ENCODE measurements around the gene OBSCN. TPM values are rescaled to one million over a fixed set of nuclear protein-coding genes. Genes with fewer than 3 reads are reported as not detected.

OBSCN gene
- total and polyA plus RNA-seq, 10 of the 15 experiments (the other 5 are each of a cell fraction or from before 2014, with no cell fraction given): 0.01 to 0.36 (median 0.08) TPM; not detected in 2

DNA sequence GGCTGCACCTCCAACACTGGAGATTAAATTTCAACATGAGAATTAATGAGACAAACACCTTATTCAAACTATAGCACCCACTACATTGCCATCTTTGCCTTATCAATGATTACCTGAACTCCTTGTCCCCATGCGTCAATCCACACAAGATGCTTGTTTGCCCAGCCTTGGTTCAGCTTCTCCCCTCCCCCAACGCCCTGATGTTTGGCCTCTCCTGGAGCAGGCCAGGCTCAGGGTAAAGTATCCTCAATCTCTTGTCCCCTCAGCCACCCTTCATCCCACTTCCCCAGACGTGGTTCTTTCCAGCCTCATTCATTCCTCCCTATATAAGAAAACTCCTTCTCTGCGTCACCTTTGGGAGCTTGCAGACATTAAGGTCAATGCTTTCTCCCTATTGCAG lies 220.6 kb downstream of the OBSCN start:
- no peak overlapping the region for H3K4me3 ChIP-seq

More for the DNA sequence above, 220.6 kb downstream of the OBSCN start:
- H4K20me1 ChIP-seq (ENCODE audit: control insufficient read depth, insufficient read depth): no peaks in the 10 kb centered on the region
- WGBS (ENCODE audit: insufficient coverage, insufficient replicate concordance, low lambda C conversion rate, missing lambda C conversion rate): 26% methylated on average over 4 of the region's 4 CpGs
- H3K36me3 ChIP-seq (ENCODE audit: control insufficient read depth in 2 of 2, insufficient read depth in 2 of 2, low read length in 1 of 2): no peaks in the 10 kb centered on the region
- H3K4me1 ChIP-seq (ENCODE audit: control insufficient read depth, insufficient read depth, low read length): no peaks in the 10 kb centered on the region
- no peak for ATAC-seq
- ChIA-PET RAD21 (ENCODE audit: unreplicated experiment) (no interaction called here), SMC1A (ENCODE audit: uncharacterized antibody, unreplicated experiment) (no interaction called here), CTCF (no interaction called here), POLR2A (no interaction called here)
- no peaks in the 10 kb centered on the region for H3K9me3 ChIP-seq (replicated peaks; ENCODE audit: control insufficient read depth, insufficient read depth, low read length)
- H3K27me3 ChIP-seq (replicated peaks in 1 of 2; ENCODE audit: control insufficient read depth in 2 of 2, insufficient read depth in 2 of 2, low read length in 1 of 2): no peaks in the 10 kb centered on the region; a peak in 1 of 4 replicates
- no peak overlapping the region for H3K4me2 ChIP-seq (ENCODE audit: control insufficient read depth, insufficient read depth)
- no peak overlapping the region for H3K9ac ChIP-seq (ENCODE audit: control insufficient read depth, insufficient read depth, low read length)
- in situ Hi-C loops (cut with MboI): no loop called here
- intact Hi-C loops (cut with micrococcal nuclease; ENCODE audit: unreplicated experiment): no loop called here
- no peaks in the 10 kb centered on the region for H3K79me2 ChIP-seq (ENCODE audit: control insufficient read depth, insufficient read depth, low read length)
- no peak overlapping the region for H2AFZ ChIP-seq (ENCODE audit: control insufficient read depth, low read depth, low read length)
- TF ChIP-seq BMI1 (IDR thresholded peaks at IDR 0.05; ENCODE audit: borderline replicate concordance) (no peak), YY1 (IDR thresholded peaks at IDR 0.05; ENCODE audit: low read depth, low read length) (no peak), KLF5 (IDR thresholded peaks at IDR 0.05; ENCODE audit: partially characterized antibody) (no peak), SPI1 (IDR thresholded peaks at IDR 0.05; ENCODE audit: borderline replicate concordance, insufficient read depth, low read depth, low read length) (no peak), TCF12 (IDR thresholded peaks at IDR 0.05; ENCODE audit: low read depth, low read length) (no peak), NFIC (IDR thresholded peaks at IDR 0.05; ENCODE audit: low read depth, low read length) (no peak), CHD4 (IDR thresholded peaks at IDR 0.05) (no peak), DPF2 (IDR thresholded peaks at IDR 0.05) (no peak)
- TF ChIP-seq, protein P1, sequence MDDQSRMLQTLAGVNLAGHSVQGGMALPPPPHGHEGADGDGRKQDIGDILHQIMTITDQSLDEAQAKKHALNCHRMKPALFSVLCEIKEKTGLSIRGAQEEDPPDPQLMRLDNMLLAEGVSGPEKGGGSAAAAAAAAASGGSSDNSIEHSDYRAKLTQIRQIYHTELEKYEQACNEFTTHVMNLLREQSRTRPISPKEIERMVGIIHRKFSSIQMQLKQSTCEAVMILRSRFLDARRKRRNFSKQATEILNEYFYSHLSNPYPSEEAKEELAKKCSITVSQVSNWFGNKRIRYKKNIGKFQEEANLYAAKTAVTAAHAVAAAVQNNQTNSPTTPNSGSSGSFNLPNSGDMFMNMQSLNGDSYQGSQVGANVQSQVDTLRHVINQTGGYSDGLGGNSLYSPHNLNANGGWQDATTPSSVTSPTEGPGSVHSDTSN (IDR thresholded peaks at IDR 0.05; ENCODE audit: insufficient replicate concordance, low read depth, low read length): no peak
- TF ChIP-seq, protein P2, sequence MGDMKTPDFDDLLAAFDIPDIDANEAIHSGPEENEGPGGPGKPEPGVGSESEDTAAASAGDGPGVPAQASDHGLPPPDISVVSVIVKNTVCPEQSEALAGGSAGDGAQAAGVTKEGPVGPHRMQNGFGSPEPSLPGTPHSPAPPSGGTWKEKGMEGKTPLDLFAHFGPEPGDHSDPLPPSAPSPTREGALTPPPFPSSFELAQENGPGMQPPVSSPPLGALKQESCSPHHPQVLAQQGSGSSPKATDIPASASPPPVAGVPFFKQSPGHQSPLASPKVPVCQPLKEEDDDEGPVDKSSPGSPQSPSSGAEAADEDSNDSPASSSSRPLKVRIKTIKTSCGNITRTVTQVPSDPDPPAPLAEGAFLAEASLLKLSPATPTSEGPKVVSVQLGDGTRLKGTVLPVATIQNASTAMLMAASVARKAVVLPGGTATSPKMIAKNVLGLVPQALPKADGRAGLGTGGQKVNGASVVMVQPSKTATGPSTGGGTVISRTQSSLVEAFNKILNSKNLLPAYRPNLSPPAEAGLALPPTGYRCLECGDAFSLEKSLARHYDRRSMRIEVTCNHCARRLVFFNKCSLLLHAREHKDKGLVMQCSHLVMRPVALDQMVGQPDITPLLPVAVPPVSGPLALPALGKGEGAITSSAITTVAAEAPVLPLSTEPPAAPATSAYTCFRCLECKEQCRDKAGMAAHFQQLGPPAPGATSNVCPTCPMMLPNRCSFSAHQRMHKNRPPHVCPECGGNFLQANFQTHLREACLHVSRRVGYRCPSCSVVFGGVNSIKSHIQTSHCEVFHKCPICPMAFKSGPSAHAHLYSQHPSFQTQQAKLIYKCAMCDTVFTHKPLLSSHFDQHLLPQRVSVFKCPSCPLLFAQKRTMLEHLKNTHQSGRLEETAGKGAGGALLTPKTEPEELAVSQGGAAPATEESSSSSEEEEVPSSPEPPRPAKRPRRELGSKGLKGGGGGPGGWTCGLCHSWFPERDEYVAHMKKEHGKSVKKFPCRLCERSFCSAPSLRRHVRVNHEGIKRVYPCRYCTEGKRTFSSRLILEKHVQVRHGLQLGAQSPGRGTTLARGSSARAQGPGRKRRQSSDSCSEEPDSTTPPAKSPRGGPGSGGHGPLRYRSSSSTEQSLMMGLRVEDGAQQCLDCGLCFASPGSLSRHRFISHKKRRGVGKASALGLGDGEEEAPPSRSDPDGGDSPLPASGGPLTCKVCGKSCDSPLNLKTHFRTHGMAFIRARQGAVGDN (IDR thresholded peaks at IDR 0.05): no peak
- TF ChIP-seq, protein P3, sequence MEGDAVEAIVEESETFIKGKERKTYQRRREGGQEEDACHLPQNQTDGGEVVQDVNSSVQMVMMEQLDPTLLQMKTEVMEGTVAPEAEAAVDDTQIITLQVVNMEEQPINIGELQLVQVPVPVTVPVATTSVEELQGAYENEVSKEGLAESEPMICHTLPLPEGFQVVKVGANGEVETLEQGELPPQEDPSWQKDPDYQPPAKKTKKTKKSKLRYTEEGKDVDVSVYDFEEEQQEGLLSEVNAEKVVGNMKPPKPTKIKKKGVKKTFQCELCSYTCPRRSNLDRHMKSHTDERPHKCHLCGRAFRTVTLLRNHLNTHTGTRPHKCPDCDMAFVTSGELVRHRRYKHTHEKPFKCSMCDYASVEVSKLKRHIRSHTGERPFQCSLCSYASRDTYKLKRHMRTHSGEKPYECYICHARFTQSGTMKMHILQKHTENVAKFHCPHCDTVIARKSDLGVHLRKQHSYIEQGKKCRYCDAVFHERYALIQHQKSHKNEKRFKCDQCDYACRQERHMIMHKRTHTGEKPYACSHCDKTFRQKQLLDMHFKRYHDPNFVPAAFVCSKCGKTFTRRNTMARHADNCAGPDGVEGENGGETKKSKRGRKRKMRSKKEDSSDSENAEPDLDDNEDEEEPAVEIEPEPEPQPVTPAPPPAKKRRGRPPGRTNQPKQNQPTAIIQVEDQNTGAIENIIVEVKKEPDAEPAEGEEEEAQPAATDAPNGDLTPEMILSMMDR (IDR thresholded peaks at IDR 0.05 in 2 of 3, conservative IDR thresholded peaks at IDR 0.05 in 1 of 3; ENCODE audit: control insufficient read depth in 2 of 3, extremely low read depth in 1 of 3, insufficient read depth in 1 of 3, low read depth in 3 of 3, low read length in 3 of 3): no peak
- DNase-seq (ENCODE audit: low read depth, low spot score): no peak
- H3K27ac ChIP-seq (ENCODE audit: control insufficient read depth, insufficient read depth): no peak overlapping the region
- FAIRE-seq: no peak
- no TSS peak for BruUV-seq (replicated peaks)
